K562 (cell line): ENCODE results near the gene LMAN2. TPM values are rescaled to one million over a fixed set of nuclear protein-coding genes. Genes with fewer than 3 reads are reported as not detected.

Experiments used
- C11orf30 ChIP-seq: fragments of 450-650 bp; IDR thresholded peaks from 2 replicates; pipeline ENCODE4 v1.6.1; 2016; ENCODE audit warnings: low read depth, mild to moderate bottlenecking
- CCNT2 ChIP-seq: IDR thresholded peaks from 2 replicates; pipeline ENCODE4 v1.6.1; 2011; ENCODE audit warnings: borderline replicate concordance, low read depth, mild to moderate bottlenecking, moderate library complexity, mixed read lengths, low read length; ENCODE audit not compliant: insufficient read length; ENCODE audit errors: extremely low read depth
- CEBPG ChIP-seq, 3 experiments: fragments of 200-800 bp in 1 of 3; sonication (Bioruptor generic) in 1 of 3; sonication (generic) in 1 of 3; formaldehyde crosslinking in 1 of 3; IDR thresholded peaks in 2 of 3; conservative IDR thresholded peaks in 1 of 3; 2 replicates each; pipeline versions ENCODE4 v1.6.1 to v1.8.0; 2016 to 2022; ENCODE audit warnings: missing compliant biosample characterization in 2 of 3, missing genetic modification characterization in 2 of 3, mild to moderate bottlenecking in 1 of 3, missing genetic modification reagents in 1 of 3
- CHD1 ChIP-seq: fragments of 200-600 bp; sonication (generic); IDR thresholded peaks from one replicate; pipeline ENCODE4 v1.6.1; 2012; ENCODE audit warnings: mild to moderate bottlenecking, moderate library complexity, low read length, inconsistent platforms
- HBP1 ChIP-seq: fragments of 450-650 bp; formaldehyde crosslinking; IDR thresholded peaks from 2 replicates; pipeline ENCODE4 v1.4.0; 2022; ENCODE audit warnings: missing genetic modification characterization
- MAX ChIP-seq: sonication (generic); formaldehyde crosslinking; IDR thresholded peaks from 2 replicates; pipeline ENCODE4 v1.9.0; 2022; ENCODE audit warnings: mild to moderate bottlenecking, missing genetic modification reagents
- MNT ChIP-seq, 2 experiments: fragments of 450-650 bp; conservative IDR thresholded peaks; 2 replicates each; pipeline ENCODE4 v1.6.1; 2017; ENCODE audit warnings: mild to moderate bottlenecking in 2 of 2, moderate library complexity in 2 of 2
- NCOA4 ChIP-seq: fragments of 450-650 bp; IDR thresholded peaks from 2 replicates; pipeline ENCODE4 v1.6.1; 2018; ENCODE audit warnings: mild to moderate bottlenecking; ENCODE audit not compliant: partially characterized antibody
- NONO ChIP-seq, 2 experiments: fragments of 200-400 bp in 1 of 2; fragments of 450-650 bp in 1 of 2; formaldehyde crosslinking in 1 of 2; IDR thresholded peaks; 2 replicates each; pipeline ENCODE4 v1.6.1; 2017; ENCODE audit warnings: low read depth in 2 of 2, mild to moderate bottlenecking in 2 of 2, moderate library complexity in 2 of 2, low read length in 1 of 2
- RREB1 ChIP-seq: fragments of 250-450 bp; sonication (Bioruptor Pico); IDR thresholded peaks from 2 replicates; pipeline ENCODE4 v1.4.0; 2020
- SAFB ChIP-seq: fragments of 200-400 bp; formaldehyde crosslinking; IDR thresholded peaks from 2 replicates; pipeline ENCODE4 v1.6.1; 2017; ENCODE audit warnings: low read depth, low read length, borderline replicate concordance
- SREBF2 ChIP-seq: sonication (generic); formaldehyde crosslinking; IDR thresholded peaks from 2 replicates; pipeline ENCODE4 v1.4.0; 2020; ENCODE audit warnings: mild to moderate bottlenecking, missing genetic modification reagents
- YY1 ChIP-seq, 3 experiments: IDR thresholded peaks; 2 replicates each; pipeline ENCODE4 v1.6.1; 2011; ENCODE audit warnings: low read length in 2 of 3, mild to moderate bottlenecking in 2 of 3, moderate library complexity in 2 of 3, borderline replicate concordance in 1 of 3, control low read depth in 1 of 3, low read depth in 1 of 3; ENCODE audit not compliant: insufficient read depth in 3 of 3, insufficient replicate concordance in 2 of 3, control insufficient read depth in 1 of 3, insufficient read length in 1 of 3; ENCODE audit errors: extremely low read depth in 1 of 3
- ZNF316 ChIP-seq: fragments of 450-650 bp; IDR thresholded peaks from 2 replicates; pipeline ENCODE4 v1.6.1; 2016
- polyA plus RNA-seq, 8 experiments: library from polyadenylated mRNA; depleted of rRNA in 4 of 8; stranded (reverse) in 5 of 8; unstranded in 3 of 8; fragments of >200 nt; fragmentation: Nextera tagmentation in 2 of 8; fragmentation: Illumina TruSeq in 1 of 8; extraction: Ambion mirVana in 2 of 8; extraction: Trizol in 1 of 8; gene quantifications; 2 replicates each; pipeline versions ENCODE4 v1.2.1 to v1.2.3, GENCODE V29; 2011 to 2014; ENCODE audit warnings: inconsistent platforms in 1 of 8, missing spikeins in 1 of 8
- total RNA-seq, 7 experiments: library from RNA; depleted of rRNA in 6 of 7; stranded (reverse); fragments of >200 nt in 6 of 7; fragmentation: Illumina TruSeq in 2 of 7; extraction: Trizol in 2 of 7; gene quantifications; 2 replicates each; pipeline versions ENCODE4 v1.2.1 to v1.2.3, GENCODE V29; 2011 to 2021; ENCODE audit warnings: low replicate concordance in 1 of 7

The LMAN2 gene
- total and polyA plus RNA-seq, 9 of the 15 experiments (the other 6 are each of a cell fraction or from before 2014, with no cell fraction given), result 2.7 to 254 (median 136) TPM

- TF ChIP-seq MNT (conservative IDR thresholded peaks at IDR 0.05), result 0 out of 4 replicates have a peak, but pooled peaks of 1 of the 2 experiments have one; percentile 14
- TF ChIP-seq MAX (CRISPR knock-in tag), result no peak
- TF ChIP-seq NONO (IDR thresholded peaks at IDR 0.05; ENCODE audit: low read depth in 2 of 2, low read length in 1 of 2), result no peak
- TF ChIP-seq RREB1, result no peak
- no peak for TF ChIP-seq HBP1 (CRISPR knock-in tag)
- TF ChIP-seq SAFB, result no peak
- TF ChIP-seq ZNF316, result no peak
- no peak for TF ChIP-seq CEBPG (CRISPR knock-in tag; IDR thresholded peaks at IDR 0.05)
- no peak for TF ChIP-seq CEBPG (tag; conservative IDR thresholded peaks at IDR 0.05 in 1 of 2, IDR thresholded peaks at IDR 0.05 in 1 of 2)
- no peak for TF ChIP-seq CHD1
- TF ChIP-seq NCOA4, result no peak
- TF ChIP-seq YY1 (IDR thresholded peaks at IDR 0.05; ENCODE audit: borderline replicate concordance in 1 of 3, control insufficient read depth in 1 of 3, extremely low read depth in 1 of 3, insufficient read depth in 3 of 3, insufficient read length in 1 of 3, insufficient replicate concordance in 2 of 3, low read depth in 1 of 3, low read length in 2 of 3), result peak in 1 of 3 experiments; percentile 19
- no peak for TF ChIP-seq SREBF2 (CRISPR knock-in tag)
- no peak for TF ChIP-seq C11orf30
- no peak for TF ChIP-seq CCNT2
Observed at GRCh38 chr5:177300236-177300880, 51.1 kb downstream of the LMAN2 start (continued).
